Subcutaneous preadipocyte (primary cell): ENCODE measurements around the gene CTXN2. TPM values are rescaled to one million over a fixed set of nuclear protein-coding genes. Genes with fewer than 3 reads are reported as not detected.

ENCODE experiments used
- total RNA-seq: library from RNA; depleted of rRNA; stranded (reverse); fragments of >200 nt; gene quantifications from 2 replicates; pipeline ENCODE4 v1.2.3, GENCODE V29; 2012

CTXN2 gene
- not detected in 2 replicates for total RNA-seq

DNA sequence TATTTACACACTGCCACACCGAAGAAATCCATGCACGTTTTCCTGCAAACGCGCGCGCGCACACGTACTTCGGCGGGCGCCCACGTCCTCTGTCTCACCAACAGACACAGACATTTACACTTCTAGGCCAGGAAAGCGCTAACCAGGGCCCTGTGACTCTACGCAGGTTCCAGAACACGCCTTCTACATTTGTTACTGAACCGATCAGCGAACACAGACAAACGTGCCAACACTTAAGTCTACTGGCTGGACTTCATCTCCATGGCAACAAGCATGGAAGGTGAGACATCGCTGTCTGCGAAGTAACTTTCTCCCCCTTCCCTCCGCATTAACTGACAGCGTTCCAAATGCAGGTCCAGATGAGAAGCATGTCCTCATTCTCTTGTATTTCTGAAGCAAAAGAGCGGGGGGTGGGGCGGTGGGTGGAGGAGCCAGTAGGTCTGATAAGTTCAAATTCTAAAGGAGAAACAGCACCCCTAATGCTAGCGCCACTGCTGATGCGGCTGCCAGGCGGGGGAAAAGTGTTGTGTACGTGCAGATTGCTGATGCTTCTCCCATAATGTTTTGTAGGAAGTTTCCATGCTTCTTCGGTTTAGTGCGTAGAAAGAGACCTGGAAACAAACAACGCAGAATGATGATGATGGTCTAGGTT, at the start of gene CTXN2:
CTXN2 (plus strand) TSS at position 92 of the 652 bp plus-strand sequence. CDS start 9,636 bp downstream, outside the sequence.

DNA sequence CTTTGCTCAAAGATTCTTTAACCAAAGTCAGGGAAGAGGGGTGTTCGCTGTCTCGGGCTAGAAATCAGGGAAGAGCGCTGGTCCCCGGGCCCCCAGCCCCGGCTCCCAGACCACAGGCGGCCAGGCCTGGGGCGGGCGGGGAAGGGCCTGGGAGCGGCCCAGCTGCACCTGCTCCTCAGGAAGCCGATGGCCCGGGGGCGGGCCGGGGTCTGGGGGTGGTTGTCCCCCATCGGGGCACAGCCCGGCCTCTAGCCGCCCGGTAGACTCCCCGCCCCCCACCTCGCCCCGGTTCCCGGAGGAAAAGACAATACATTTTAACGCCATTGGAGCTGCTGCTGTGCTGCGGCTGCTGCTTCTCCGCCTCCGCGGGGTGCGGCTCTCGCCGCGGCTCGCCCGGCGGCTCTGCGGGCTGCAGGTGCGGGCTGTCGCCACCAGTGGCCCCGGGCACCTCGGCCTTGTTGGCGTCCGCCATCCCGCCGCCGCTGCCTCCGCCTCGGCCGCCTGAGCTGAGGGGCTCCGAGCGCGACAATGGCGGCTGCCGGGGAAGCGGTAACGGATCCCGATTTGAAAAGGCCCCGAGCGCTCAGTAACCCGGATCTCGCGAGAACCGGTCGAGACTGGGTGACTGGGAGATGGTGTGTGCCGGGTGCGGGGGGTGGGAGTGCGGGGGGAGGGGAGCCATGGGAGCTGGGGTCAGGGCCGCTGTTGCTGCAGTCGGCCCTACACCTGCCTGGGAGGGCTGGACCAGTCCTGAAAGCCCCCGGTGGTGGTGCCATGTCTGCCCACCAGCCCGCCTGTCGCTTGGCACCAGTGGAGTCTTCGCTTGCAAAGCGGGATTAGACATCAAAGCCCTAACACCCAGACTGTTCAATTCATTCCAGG, 13.5 kb upstream of the CTXN2 start, which contains the start of gene MYEF2:
MYEF2 (minus strand) TSS at position 530 of the 882 bp plus-strand sequence; CDS start at position 472, 58 bp downstream.

DNA sequence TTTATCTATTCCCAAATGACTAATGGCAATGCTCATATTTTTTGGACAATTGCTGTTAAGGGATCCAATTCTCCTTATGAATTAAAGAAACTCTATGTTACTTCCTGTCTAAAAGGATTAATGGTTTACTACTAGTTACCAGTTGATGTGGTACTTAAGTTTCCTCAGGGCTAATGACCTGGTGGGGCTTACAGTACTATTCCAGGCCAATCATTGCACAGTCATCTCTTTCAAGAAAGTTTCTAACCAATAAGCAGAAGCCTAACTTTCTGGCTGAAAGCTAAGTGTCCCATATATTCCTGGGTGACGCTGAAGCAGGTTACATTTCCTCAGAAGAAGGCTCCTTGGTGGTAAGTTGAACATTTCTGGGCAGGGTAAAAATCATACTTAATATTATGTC, 14.5 kb downstream of the CTXN2 start, which contains the start of gene SLC12A1:
SLC12A1 (plus strand) TSS at position 322 of the 400 bp plus-strand sequence. CDS start 1,418 bp downstream, outside the sequence.

Other genes with a start within 250 kb of the CTXN2 start
- gene SLC24A5, start 70.7 kb upstream of the CTXN2 start, total RNA-seq = not detected in 2 replicates
- 0.37 and 0.78 TPM in 2 replicates for gene MYEF2, start 13.4 kb upstream of the CTXN2 start, total RNA-seq
- not detected in 2 replicates for gene SLC12A1, start 14.6 kb downstream of the CTXN2 start, total RNA-seq
- 59.5 and 59.6 TPM in 2 replicates for gene DUT, start 139.8 kb downstream of the CTXN2 start, total RNA-seq